Activated T-cell treated with anti-CD3 and anti-CD28 coated beads, Interleukin-2, amount 50 U/mL, for 48 hours (primary cell): Measurements from ENCODE around the gene SNRPA1.
A peak's percentile ranks its signal among the peaks of the same experiment; 100 is the strongest.

ENCODE experiments used
- DNase-seq, 2 experiments: peaks; one replicate each; pipeline ENCODE4 v3.0.0-alpha.2; 2020

The SNRPA1 gene

GRCh38 chr15:101294731-101295606 lies at the start of gene SNRPA1:
TSS of gene SNRPA1 (minus strand) at chr15:101295248. CDS start at chr15:101295178, 70 bp downstream.
- peak; percentile 97 to 98 for DNase-seq

DNA sequence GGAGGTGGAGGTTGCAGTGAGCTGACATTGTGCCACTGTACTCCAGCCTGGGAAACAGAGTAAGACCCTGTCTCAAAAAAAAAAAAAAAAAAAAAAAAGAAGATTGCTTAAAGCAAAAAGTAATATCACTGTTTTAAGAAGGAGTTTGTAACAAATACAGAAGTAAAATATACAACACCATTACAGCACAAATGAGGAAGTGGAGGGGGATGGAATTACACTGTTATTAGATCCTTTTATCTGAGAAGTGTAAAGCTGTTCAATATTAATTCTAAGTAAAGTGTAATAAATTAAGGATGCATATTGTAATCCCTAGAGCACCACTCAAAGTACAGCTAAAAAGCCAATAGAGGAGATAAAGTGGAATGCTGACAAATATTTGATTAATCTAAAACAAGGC lies 47.0 kb upstream of the SNRPA1 start:
- no peak for DNase-seq

GRCh38 chr15:101338502-101339057 lies 43.5 kb upstream of the SNRPA1 start:
- DNase-seq, result no peak

DNA sequence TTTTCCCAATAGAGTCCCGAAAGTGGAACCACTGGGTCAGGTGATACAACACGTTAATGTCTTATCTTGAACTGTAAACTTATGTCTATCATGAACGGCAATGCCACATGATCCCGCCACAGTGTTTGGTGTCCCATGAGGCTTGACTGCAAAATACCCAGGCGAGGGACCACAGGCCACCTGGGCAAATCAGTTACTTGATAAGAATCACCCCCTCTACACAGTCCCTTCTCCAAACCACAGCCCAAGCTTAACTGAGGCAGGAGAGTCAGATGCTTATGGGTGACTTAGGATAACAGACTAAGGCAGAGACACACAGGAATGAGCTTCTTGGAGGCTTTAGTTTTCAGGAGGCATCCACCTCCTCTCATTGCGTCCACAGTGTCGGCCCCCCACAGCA lies 42.9 kb upstream of the SNRPA1 start:
- no peak for DNase-seq

DNA sequence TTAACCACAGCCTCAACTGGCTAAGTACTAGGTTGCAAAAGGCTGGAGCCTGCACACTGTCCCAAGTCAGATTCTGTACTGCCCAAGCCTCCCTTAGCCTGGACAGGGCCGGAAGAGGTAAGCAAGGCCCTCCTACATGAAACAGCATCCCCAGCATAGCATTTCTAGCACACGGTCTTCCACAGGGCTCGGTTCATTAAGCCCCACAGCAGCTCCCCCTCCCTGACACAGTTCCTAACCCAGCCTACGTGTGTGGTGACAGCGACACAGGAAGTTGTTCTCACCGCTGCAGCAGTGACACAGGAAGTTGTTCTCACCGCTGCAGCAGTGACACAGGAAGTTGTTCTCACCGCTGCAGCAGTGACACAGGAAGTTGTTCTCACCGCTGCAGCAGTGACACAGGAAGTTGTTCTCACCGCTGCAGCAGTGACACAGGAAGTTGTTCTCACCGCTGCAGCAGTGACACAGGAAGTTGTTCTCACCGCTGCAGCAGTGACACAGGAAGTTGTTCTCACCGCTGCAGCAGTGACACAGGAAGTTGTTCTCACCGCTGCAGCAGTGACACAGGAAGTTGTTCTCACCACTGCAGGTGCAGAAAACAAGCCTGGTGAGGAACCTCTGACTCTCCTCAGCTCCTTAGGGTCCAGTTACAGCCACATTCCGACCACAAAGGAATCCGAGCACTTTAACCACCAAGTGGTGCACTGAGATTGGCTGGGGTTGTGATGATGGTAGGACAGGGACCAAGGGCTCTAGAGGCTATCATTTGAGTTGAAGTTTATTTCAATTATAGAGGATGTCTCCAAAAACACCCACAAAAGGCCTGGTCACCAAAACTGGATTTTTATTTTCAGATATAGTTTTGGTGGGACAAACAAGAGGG lies 39.1 kb upstream of the SNRPA1 start:
- peak; percentile 53 to 62 for DNase-seq

DNA sequence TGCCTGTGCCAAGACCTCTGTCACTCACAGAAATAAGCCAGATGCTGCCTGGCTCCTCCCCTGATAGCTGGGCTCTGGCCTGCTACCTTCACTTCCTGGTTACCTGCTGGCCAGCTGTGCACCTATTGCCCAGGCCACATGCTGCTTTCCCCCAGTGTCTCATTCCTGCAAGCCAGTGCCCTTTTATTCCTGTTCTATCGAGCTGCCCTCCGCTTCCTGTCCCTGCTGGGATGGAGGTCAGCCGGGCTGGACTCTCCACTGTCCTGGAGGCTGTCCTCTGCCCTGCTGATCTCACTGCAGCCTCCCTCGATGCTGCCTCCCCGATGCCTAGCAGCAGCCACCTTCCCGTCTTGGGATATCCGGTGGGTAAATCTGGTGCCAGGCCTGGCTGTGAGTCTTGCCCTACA lies 37.0 kb upstream of the SNRPA1 start:
- DNase-seq, result no peak

- no peak for DNase-seq
Observed at GRCh38 chr15:101329867-101330380, 34.9 kb upstream of the SNRPA1 start.

GRCh38 chr15:101329309-101329863 lies 34.3 kb upstream of the SNRPA1 start:
- DNase-seq, result no peak

- no peak for DNase-seq
Observed at GRCh38 chr15:101328001-101328400, 33.0 kb upstream of the SNRPA1 start.

DNA sequence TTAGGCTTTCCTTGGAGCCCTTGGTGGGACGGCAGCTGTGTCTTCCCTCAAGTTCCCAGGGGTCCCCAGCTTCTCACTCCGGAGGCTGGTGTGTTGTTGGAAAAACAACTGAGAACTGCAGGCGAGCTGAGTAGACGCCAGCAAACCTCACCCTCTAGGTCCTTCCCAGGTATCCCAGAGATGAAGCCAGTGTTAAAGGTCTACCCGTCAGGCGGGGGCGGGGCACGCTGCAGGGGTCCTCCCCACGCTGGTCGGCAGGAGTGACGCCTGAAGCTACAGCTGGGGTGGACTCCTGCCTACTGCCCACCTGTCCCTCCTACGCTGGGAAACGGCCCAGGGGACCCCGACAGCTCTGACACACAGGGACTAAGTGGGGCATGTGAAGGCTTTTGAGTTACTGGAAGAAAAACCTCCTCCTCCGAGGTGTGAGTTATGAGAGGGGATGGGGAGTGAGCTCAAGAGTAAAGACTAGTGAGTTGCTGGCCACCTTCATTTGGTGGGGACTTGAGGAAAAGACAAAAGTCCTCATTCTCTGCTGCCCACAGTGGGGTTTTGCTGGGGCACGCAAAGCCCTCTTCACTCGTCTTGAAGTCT lies 32.2 kb upstream of the SNRPA1 start:
- DNase-seq, result no peak

- no peak for DNase-seq
Observed at GRCh38 chr15:101326462-101327146, 31.6 kb upstream of the SNRPA1 start.

DNA sequence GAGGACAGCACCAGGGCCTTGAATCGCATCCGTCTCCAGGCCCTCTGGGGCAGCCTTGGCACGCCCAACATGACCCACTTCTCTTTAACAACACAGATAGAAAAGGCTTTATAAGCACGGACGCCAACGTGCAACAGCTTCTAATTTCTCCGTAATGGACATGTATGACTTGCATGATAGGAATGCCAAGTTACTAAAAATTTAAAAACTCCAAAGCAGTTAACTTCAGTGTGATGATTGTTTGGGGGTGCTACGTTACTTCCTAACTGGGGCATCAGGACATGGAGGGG lies 30.9 kb upstream of the SNRPA1 start:
- no peak for DNase-seq

- no peak for DNase-seq
Observed at GRCh38 chr15:101325263-101326025, 30.4 kb upstream of the SNRPA1 start.

GRCh38 chr15:101324524-101325177 lies 29.6 kb upstream of the SNRPA1 start:
- DNase-seq, result no peak

DNA sequence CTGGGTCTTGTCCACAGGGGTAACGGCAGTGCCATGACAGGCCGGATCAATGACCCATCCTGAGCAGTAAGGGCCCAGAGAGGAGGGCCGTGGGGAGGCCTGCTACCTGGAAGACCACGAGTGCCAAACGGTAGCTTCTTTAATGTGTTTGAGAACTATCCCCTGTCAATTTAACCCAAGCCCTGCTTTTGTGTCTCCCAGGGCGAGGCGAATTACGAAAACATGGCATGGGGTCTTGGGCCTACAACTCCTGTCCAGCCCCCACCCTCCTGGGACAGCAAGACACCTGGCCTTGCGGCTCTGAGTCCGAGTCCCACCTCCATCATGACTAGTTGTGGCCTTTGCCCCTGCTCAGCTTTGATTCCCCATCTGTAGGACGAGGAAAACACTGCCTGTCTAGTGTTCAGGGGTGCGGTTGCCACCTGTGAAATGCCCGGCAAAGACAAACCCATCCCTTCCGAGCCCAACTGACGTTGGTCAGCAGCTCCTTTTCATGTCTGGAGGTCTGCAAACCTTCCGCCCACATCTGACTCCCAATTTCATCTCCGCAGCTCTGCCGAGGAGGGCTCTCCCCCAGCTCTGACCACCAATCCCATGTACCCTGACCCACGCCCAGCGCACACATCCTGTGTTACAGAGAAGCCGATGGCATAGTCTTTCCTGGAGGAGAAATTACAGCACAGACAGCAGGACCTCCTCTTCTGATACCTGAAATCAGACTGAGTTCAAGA lies 28.9 kb upstream of the SNRPA1 start:
- DNase-seq, result no peak

GRCh38 chr15:101322854-101323477 lies 27.9 kb upstream of the SNRPA1 start:
- no peak for DNase-seq

- DNase-seq, result no peak
Observed at GRCh38 chr15:101322016-101322695, 27.1 kb upstream of the SNRPA1 start.

DNA sequence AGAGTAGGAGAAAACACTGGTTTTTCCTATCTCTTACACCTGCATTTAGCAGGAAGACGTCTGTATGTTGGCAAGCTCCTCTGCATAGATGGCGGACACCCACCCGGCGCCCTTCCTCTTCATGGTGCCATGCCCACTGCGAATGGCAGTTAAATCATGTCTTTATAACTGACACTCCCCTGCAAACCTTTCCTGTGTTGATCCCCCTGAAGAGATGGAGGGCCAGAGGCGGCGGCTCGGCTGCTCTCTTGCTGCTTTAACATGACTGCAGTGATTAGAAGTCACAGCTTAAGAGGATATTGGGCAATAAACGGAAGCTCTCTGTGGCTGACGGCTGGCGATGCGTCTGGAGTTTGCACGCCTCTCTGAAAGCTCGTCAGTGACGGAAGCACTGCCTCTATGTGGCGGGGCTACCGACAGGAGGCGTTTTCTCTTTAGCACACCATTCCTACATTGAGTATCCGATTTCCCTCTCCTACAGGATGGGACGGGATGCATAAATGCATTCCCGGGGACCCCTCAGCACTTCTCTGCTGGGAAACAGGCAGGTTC lies 25.5 kb upstream of the SNRPA1 start:
- DNase-seq, result peak; percentile 70 to 74

DNA sequence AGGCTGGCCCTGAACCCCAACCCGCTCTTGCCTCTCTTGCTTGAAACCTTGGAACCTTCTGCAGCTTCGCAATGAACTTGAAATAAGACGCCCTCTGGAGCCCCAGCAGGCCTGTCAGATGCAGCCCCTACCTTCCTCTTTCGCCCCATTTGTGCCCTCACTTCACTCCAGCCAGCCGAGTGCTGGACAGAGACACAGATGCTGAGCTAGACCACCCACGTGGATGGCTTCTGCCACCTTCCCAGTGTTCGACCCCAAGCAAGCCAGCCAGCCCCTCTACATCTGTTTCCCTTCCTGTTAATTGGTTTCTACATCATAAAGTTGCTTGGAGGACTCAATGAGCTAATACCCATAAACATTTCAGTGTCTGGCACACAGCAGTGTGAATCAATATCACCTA lies 23.8 kb upstream of the SNRPA1 start:
- no peak for DNase-seq
